H1 (cell line): ENCODE results near the gene EPHB1.

Source experiments
- HDAC2 ChIP-seq, 2 experiments: fragments of 300-600 bp in 1 of 2; sonication (generic) in 1 of 2; IDR thresholded peaks; 2 replicates each; pipeline ENCODE4 v1.6.1; 2011 to 2012; ENCODE audit warnings: low read depth in 2 of 2, low read length in 2 of 2, mild to moderate bottlenecking in 2 of 2, moderate library complexity in 2 of 2, borderline replicate concordance in 1 of 2, inconsistent platforms in 1 of 2
- NANOG ChIP-seq: IDR thresholded peaks from 2 replicates; pipeline ENCODE4 v1.6.1; 2011; ENCODE audit warnings: low read length, low read depth, mild to moderate bottlenecking, inconsistent platforms; ENCODE audit not compliant: insufficient read depth, poor library complexity, severe bottlenecking
- POLR2A ChIP-seq, 2 experiments: IDR thresholded peaks; 1 replicate in 1 of 2; 2 replicates in 1 of 2; pipeline ENCODE4 v1.6.1; 2011; ENCODE audit warnings: low read depth in 2 of 2, low read length in 2 of 2, mild to moderate bottlenecking in 2 of 2; ENCODE audit errors: control extremely low read depth in 1 of 2
- POLR2AphosphoS5 ChIP-seq: IDR thresholded peaks from 2 replicates; pipeline ENCODE4 v1.6.1; 2011; ENCODE audit warnings: low read depth, low read length
- TF ChIP-seq, protein P1 (sequence below), 3 experiments: IDR thresholded peaks; 1 replicate in 2 of 3; 2 replicates in 1 of 3; pipeline versions ENCODE4 v1.5.1 to v1.6.1; 2011; ENCODE audit warnings: low read length in 3 of 3, mild to moderate bottlenecking in 3 of 3, inconsistent platforms in 2 of 3, low read depth in 1 of 3, moderate library complexity in 1 of 3; ENCODE audit not compliant: insufficient read depth in 1 of 3; ENCODE audit errors: control extremely low read depth in 1 of 3

DNA sequence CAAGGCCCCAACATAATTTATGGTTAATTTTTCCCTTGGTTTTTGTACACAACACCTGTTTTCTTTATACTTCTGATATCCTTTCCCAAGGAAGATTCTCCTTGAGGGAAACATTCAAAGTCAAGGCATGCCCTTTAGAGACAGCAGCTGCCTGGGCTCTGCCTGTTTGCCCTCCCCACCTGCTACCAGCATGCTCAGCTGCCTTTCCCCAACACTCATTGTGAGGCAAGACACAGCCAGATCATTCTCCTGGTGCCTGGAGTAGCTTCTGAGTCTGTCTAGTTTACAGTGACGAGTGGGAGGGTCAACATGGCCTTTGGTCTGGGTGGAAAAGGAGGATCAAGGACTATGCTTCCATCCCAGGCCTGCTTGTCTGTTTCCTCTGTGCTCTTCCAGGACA, 132.5 kb downstream of the EPHB1 start:
- no peak for TF ChIP-seq POLR2A (IDR thresholded peaks at IDR 0.05; ENCODE audit: control extremely low read depth in 1 of 2, low read depth in 2 of 2, low read length in 2 of 2)
- no peak for TF ChIP-seq HDAC2 (IDR thresholded peaks at IDR 0.05; ENCODE audit: borderline replicate concordance in 1 of 2, low read depth in 2 of 2, low read length in 2 of 2)
- TF ChIP-seq, protein P1, sequence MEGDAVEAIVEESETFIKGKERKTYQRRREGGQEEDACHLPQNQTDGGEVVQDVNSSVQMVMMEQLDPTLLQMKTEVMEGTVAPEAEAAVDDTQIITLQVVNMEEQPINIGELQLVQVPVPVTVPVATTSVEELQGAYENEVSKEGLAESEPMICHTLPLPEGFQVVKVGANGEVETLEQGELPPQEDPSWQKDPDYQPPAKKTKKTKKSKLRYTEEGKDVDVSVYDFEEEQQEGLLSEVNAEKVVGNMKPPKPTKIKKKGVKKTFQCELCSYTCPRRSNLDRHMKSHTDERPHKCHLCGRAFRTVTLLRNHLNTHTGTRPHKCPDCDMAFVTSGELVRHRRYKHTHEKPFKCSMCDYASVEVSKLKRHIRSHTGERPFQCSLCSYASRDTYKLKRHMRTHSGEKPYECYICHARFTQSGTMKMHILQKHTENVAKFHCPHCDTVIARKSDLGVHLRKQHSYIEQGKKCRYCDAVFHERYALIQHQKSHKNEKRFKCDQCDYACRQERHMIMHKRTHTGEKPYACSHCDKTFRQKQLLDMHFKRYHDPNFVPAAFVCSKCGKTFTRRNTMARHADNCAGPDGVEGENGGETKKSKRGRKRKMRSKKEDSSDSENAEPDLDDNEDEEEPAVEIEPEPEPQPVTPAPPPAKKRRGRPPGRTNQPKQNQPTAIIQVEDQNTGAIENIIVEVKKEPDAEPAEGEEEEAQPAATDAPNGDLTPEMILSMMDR (IDR thresholded peaks at IDR 0.05; ENCODE audit: control extremely low read depth in 1 of 3, insufficient read depth in 1 of 3, low read depth in 1 of 3, low read length in 3 of 3), result no peak
- TF ChIP-seq POLR2AphosphoS5, result no peak
- no peak for TF ChIP-seq NANOG
